Breast epithelium (tissue), 3 donors: ENCODE results near the gene PFN3.

Experiments
- CTCF ChIP-seq, 3 donors: fragments of 450-650 bp; IDR thresholded peaks; one replicate each; pipeline ENCODE4 v1.5.1; 2016 to 2017; ENCODE audit warnings: antibody characterized with exemption in 3 of 3, mild to moderate bottlenecking in 3 of 3, moderate library complexity in 3 of 3
- POLR2A ChIP-seq: fragments of 450-650 bp; IDR thresholded peaks from one replicate; pipeline ENCODE4 v1.6.1; 2016; ENCODE audit warnings: antibody characterized with exemption, mild to moderate bottlenecking, moderate library complexity
- POLR2AphosphoS5 ChIP-seq, 3 donors: sonication (generic); formaldehyde crosslinking; IDR thresholded peaks; one replicate each; pipeline ENCODE4 v1.6.1; 2017; ENCODE audit warnings: antibody characterized with exemption in 3 of 3

GRCh38 chr5:177430140-177430951 is 29.9 kb upstream of the PFN3 start:
- TF ChIP-seq POLR2A (no peak), CTCF (IDR thresholded peaks at IDR 0.05) (no peak), POLR2AphosphoS5 (IDR thresholded peaks at IDR 0.05) (no peak)
